HG03025 (cell line): ENCODE results near the gene FAAH2.
"Not testable (repeated sequence)": the region's sequence is repeated elsewhere in the genome, so short reads cannot be mapped to it uniquely, and the experiment has no call there.

Experiments used
- ATAC-seq: cut with Tn5 transposase; IDR thresholded peaks from one replicate; pipeline ENCODE4 v1.9.1; 2021; ENCODE audit warnings: mild to moderate bottlenecking, moderate library complexity; ENCODE audit not compliant: unreplicated experiment, low FRiP score

The FAAH2 gene

DNA sequence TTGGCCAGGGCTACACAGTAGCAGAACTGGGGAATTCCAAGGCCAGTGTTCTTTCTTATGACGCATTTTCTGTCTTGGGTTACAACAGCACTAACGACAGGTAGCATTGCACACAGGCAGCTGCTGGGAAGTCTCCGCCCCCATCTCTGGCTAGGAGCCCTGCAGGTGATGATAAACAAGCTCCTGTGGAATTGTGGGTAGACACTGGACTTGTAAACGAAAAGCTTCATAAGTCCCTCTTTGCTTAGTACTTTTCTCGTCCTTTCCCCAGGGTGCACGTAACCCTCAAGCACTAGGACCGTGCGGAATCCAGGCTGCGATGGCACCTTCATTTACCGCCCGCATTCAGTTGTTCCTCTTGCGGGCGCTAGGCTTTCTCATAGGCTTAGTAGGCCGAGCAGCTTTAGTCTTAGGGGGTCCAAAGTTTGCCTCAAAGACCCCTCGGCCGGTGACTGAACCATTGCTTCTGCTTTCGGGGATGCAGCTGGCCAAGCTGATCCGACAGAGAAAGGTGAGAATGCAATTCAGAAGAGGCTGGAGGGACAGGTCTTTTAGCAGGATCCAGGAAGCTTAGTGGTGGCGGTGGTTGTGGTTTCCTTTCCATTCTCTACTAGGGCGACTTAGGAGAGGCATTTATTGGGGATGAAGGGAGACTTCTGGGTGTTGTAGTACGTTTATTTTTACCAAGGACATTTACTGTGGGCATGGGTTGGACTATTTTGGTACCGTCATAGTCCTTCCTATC, at the start of gene FAAH2:
TSS of gene FAAH2 (plus strand) at position 200 of the 745 bp plus-strand sequence. CDS start at position 320, 120 bp downstream.
- peak; percentile 59 for ATAC-seq

DNA sequence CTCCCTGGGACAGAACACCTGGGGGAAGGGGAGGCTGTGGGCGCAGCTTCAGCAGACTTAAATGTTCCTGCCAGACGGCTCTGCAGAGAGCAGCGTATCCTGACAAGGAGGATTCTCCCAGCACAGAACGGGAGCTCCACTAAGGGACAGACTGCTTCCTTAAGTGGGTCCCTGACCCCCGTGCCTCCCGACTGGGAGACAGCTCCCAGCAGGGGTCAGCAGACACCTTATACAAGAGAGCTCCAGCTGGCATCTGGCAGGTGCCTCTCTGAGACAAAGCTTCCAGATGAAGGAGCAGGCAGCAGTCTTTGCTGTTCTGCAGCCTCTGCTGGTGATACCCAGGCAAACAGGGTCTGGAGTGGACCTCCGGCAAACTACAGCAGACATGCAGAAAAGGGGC, 44.5 kb upstream of the FAAH2 start:
- ATAC-seq: no peak

GRCh38 chrX:57251965-57252364, 34.5 kb upstream of the FAAH2 start:
- no peak for ATAC-seq

GRCh38 chrX:57265126-57265525, 21.4 kb upstream of the FAAH2 start:
- ATAC-seq: no peak

DNA sequence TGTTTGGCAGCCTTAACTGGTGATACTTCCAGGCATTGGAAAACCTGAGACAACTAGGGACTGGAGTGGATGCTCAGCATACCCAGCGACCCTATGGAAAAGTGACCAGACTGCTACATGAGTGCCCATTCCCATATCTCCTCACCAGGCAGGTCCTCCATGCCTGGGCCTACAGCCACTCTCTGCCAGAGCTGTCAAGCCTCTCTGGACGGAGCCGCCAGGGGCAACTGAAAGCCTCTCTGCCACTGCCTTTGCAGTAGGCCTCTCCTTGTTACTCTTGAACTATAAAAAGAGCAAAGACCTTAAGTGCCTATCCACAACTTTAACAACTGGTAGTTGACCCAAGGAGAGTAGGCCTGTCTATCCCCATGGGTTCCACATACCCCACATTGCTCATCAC, 20.2 kb upstream of the FAAH2 start:
- ATAC-seq: no peak

GRCh38 chrX:57266871-57267270, 19.6 kb upstream of the FAAH2 start:
- ATAC-seq: no peak

DNA sequence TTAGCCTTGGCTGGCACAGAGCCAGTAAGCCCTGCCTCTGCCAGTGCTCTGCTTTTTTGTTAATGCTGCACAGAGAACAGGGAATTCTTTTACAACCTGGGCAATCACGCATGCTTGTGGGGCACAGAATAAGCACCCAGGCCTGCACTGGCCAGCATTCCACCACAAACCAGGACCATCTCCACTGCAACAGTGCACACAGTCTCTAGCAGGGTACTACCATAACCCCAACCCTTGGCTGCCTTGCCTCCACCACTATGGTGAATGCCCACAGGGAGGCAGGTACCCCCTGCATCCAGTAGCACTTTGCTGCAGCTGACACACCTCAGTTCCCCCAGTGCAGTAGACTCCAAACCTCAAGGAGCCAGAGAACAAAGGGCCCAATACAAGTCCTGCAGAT, 19.2 kb upstream of the FAAH2 start:
- ATAC-seq: no peak

- ATAC-seq: no peak
Measured at GRCh38 chrX:57270980-57271379, 15.5 kb upstream of the FAAH2 start.

GRCh38 chrX:57282568-57282967, 3.9 kb upstream of the FAAH2 start:
- no peak for ATAC-seq

DNA sequence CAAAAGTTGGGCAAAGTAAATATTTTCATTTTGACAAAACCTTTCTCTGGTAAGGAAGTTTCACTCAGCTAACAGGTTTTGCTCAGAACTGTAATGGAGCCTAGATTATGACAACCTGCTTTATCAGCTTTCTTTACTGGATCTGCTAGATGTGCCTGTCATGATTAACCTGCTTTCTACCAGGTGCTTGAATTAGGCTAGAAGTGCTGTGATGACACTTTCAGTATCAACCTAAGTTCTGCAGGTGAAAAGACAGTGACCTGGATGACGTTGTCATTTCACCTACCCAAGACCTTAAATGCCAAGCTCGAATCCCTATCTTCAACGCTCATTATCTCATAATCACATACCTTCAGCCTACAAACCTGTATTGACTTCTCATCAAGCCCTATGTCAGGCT, 1.5 kb upstream of the FAAH2 start:
- ATAC-seq: no peak

- ATAC-seq: no peak
Measured at GRCh38 chrX:57289089-57289488, 2.6 kb downstream of the FAAH2 start.

GRCh38 chrX:57294961-57295360, 8.5 kb downstream of the FAAH2 start:
- no peak for ATAC-seq

- ATAC-seq: not testable (repeated sequence)
Measured at GRCh38 chrX:57295679-57296078, 9.2 kb downstream of the FAAH2 start.

- ATAC-seq: no peak
Measured at GRCh38 chrX:57313583-57314215, 27.2 kb downstream of the FAAH2 start.

- no peak for ATAC-seq
Measured at GRCh38 chrX:57329008-57329407, 42.5 kb downstream of the FAAH2 start.

DNA sequence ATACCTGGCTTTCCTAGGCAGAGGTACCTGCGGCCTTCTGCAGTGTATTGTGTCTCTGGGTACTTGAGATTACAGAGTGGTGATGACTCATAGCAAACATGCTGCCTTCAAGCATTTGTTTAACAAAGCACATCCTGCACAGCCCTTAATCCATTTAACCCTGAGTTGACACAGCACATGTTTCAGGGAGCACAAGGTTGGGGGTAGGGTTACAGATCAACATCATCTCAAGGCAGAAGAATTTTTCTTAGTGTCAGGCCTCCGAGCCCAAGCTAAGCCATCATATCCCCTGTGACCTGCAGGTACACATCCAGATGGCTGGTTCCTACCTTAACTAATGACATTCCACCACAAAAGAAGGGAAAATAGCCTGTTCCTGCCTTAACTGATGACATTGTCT, 49.3 kb downstream of the FAAH2 start:
- not testable (repeated sequence) for ATAC-seq

DNA sequence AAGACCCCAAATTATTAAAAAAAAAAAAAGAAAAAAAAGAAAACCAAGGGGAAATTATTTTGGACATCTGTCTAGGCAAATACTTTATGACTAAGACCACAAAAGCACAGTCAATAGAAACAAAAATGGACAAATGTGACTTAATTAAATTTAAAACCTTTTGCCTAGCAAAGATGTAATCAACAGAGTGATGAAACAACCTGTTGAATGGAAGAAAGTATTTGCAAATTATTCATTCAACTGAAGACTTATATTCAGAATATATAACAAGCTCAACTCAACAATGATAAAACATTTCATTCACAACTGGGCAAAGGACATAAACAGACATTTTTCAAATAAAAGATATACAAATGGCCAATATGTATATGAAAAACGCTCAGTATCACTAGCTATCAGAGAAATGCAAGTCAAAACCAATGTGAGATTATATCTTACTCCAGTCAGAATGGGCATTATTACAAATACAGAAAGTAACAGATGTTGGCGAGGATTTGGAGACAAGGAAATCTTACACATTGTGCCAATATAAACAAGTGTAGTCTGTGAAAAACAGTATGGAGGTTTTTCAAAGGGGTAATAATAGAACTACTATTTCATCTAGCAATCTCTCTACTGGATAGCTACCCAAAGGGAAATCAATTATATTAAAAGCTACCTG, 67.1 kb downstream of the FAAH2 start:
- no peak for ATAC-seq

- no peak for ATAC-seq
Measured at GRCh38 chrX:57364145-57364544, 77.6 kb downstream of the FAAH2 start.

GRCh38 chrX:57366430-57366829, 79.9 kb downstream of the FAAH2 start:
- no peak for ATAC-seq

GRCh38 chrX:57367649-57368048, 81.1 kb downstream of the FAAH2 start:
- ATAC-seq: no peak

- ATAC-seq: no peak
Measured at GRCh38 chrX:57368158-57368557, 81.7 kb downstream of the FAAH2 start.

GRCh38 chrX:57379296-57379695, 92.8 kb downstream of the FAAH2 start:
- no peak for ATAC-seq
